NCI-H187 (cell line): Measurements from ENCODE around the gene SPECC1.
"Not testable (repeated sequence)": the region's sequence is repeated elsewhere in the genome, so short reads cannot be mapped to it uniquely, and the experiment has no call there.

Experiments used
- DNase-seq, 2 experiments: peaks; one replicate each; lab custom pipeline; 2025; lab: John Stamatoyannopoulos, UW

Gene SPECC1

GRCh38 chr17:20127360-20128035, 118.3 kb downstream of the SPECC1 start:
- DNase-seq, result no peak

- no peak for DNase-seq
Observed at GRCh38 chr17:20128036-20128667, 119.0 kb downstream of the SPECC1 start.

GRCh38 chr17:20133517-20133916, 124.4 kb downstream of the SPECC1 start:
- no peak for DNase-seq

DNA sequence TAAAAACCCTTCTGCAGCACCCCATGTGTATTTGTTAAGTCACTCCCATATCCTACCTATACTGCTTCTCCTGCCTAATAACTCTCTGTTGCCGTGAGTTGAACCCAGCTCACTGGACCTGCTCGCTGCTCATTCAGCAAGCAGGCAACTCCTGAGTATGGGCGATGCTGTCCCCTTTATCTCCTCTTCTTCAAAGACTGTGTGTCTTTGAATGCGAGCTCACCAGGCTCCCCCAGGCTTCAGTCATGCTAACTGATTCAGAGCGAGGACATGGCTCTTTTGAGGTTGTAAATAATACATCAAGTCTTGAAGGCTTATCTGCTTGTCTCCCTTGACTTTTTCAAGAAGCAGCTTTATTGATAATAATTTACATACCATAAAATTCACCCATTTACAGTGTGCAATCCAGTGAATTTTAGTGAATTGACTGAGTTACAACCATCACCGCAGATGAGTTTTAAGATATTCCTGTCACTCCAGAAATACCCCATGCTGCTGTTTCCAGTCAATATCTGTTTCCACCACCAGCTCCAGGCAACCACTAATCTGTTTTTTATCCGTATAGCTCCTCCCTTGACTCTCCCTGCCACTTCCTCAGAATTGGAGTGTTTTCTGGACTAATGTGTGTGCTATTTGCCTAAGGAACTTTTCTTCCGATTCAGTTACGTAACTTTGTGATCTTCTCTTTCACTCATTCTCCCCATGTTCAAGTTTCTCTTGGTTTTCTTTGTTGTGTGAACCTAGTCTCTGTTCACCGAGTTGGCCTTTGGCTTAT, 132.2 kb downstream of the SPECC1 start:
- no peak for DNase-seq

- DNase-seq, result no peak
Observed at GRCh38 chr17:20142268-20142667, 133.1 kb downstream of the SPECC1 start.

- no peak for DNase-seq
Observed at GRCh38 chr17:20143740-20144139, 134.6 kb downstream of the SPECC1 start.

DNA sequence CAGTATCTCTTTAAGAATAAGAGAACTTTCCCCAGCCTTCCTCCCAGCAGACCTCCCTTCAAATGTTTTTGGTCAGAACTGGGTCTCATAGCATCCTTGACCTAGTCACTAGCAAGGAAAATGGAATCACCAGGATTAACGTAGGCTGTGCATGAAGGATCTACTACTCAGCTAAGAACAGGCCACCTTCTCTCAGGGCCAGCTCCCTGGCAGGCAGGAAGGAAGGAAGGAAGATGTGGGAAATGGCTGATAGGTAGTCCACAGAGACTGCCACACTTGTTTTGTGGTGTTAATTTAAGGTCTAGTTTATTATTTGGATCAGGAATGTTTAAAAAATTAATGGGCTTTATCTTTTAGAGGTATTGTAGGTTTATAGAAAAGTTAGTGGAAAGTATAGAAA, 136.4 kb downstream of the SPECC1 start:
- no peak for DNase-seq

DNA sequence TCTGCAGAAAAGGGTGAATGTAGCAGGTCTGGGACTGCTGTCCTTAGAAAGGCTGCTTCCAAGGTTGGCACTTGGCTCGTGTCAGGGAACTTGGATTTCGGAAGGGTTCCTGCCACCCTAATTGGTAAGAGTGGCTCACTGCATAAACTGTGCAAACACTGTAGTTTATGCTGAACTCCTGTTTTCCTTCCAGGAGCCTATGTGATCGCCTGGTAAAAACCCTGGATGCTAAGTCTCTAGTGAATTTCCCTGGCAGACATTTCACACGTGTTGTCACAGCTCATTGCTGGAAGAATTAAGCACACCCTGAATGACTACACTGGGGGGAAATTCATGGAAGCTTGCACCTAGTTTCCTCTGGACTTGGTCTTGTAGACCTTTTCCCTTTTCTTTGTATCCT, 140.1 kb downstream of the SPECC1 start:
- no peak for DNase-seq

GRCh38 chr17:20151174-20151573, 142.0 kb downstream of the SPECC1 start:
- no peak for DNase-seq

- no peak for DNase-seq
Observed at GRCh38 chr17:20153231-20153630, 144.1 kb downstream of the SPECC1 start.

- no peak for DNase-seq
Observed at GRCh38 chr17:20154286-20155000, 145.3 kb downstream of the SPECC1 start.

GRCh38 chr17:20155258-20156195, 146.4 kb downstream of the SPECC1 start:
- DNase-seq, result peak; percentile 32 to 92

GRCh38 chr17:20156196-20157000, 147.2 kb downstream of the SPECC1 start:
- no peak for DNase-seq

DNA sequence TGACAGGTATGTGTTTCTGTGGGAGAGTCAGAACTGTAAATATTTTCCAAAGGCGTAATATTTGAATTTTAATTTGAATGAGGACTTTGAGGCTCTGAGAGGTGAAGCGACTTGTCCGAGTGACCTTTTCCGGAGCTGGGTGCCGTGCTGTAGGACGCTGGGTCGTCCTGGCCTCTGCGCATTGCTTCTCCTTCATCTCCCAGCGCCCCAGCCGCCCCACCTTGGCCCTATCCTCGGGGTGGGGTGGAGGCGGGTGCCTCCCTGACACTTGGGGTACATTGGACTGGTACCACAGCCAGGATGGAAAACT, 147.8 kb downstream of the SPECC1 start:
- DNase-seq, result no peak

- DNase-seq, result no peak
Observed at GRCh38 chr17:20158580-20158979, 149.4 kb downstream of the SPECC1 start.

- DNase-seq, result no peak
Observed at GRCh38 chr17:20159406-20160069, 150.4 kb downstream of the SPECC1 start.

GRCh38 chr17:20165516-20165915, 156.4 kb downstream of the SPECC1 start:
- not testable (repeated sequence) for DNase-seq

- DNase-seq, result no peak
Observed at GRCh38 chr17:20170085-20170484, 160.9 kb downstream of the SPECC1 start.

GRCh38 chr17:20171741-20172365, 162.7 kb downstream of the SPECC1 start:
- no peak for DNase-seq

- DNase-seq, result no peak
Observed at GRCh38 chr17:20172376-20172775, 163.2 kb downstream of the SPECC1 start.
